Esophagus (tissue), 2 donors: ENCODE results near the gene LRRC36. TPM values are rescaled to one million over a fixed set of nuclear protein-coding genes. Genes with fewer than 3 reads are reported as not detected.

Experiments used
- H3K27ac ChIP-seq, 2 donors: one replicate each; pipeline ENCODE4 v1.5.1; 2013; ENCODE audit warnings: low read depth in 2 of 2, mild to moderate bottlenecking in 2 of 2, inconsistent platforms in 1 of 2, low read length in 1 of 2, moderate library complexity in 1 of 2
- H3K27me3 ChIP-seq, 2 donors: one replicate each; pipeline ENCODE4 v1.6.1; 2013; ENCODE audit warnings: low read length in 2 of 2, control low read depth in 1 of 2, mild to moderate bottlenecking in 1 of 2; ENCODE audit not compliant: insufficient read depth in 2 of 2, control insufficient read depth in 1 of 2
- H3K36me3 ChIP-seq, 2 donors: one replicate each; pipeline ENCODE4 v1.6.1; 2013; ENCODE audit warnings: low read length in 1 of 2; ENCODE audit not compliant: control insufficient read depth in 2 of 2, insufficient read depth in 2 of 2
- H3K4me1 ChIP-seq, 2 donors: one replicate each; pipeline ENCODE4 v1.6.1; 2013; ENCODE audit warnings: low read length in 1 of 2; ENCODE audit not compliant: control insufficient read depth in 2 of 2, insufficient read depth in 2 of 2
- H3K4me3 ChIP-seq, 2 donors: one replicate each; pipeline ENCODE4 v1.5.1; 2013; ENCODE audit warnings: low read length in 2 of 2, mild to moderate bottlenecking in 2 of 2, low read depth in 1 of 2, moderate library complexity in 1 of 2
- H3K9me3 ChIP-seq, 2 donors: one replicate each; pipeline ENCODE4 v1.6.1; 2013; ENCODE audit warnings: mild to moderate bottlenecking in 2 of 2, low read depth in 1 of 2, low read length in 1 of 2, moderate library complexity in 1 of 2; ENCODE audit not compliant: control insufficient read depth in 2 of 2, insufficient read depth in 1 of 2
- WGBS, 2 donors: extraction: QIAGEN DNeasy Blood & Tissue Kit; methylation state at CpG; one replicate each; pipeline ENCODE4 v1.1.7; 2013; 5-methylcytosine and 5-hydroxymethylcytosine counted together
- polyA plus RNA-seq, 2 donors: library from polyadenylated mRNA; stranded (reverse); fragments of 200-250 nt; gene quantifications; one replicate each; pipeline ENCODE4 v1.2.3, GENCODE V29; 2013
- donor health status: healthy with polysubstance abuse.
- donor health status: Bipolar disorder and iron deficiency.

The LRRC36 gene
- polyA plus RNA-seq, 2 donors, result 0.02 TPM; not detected in 1

DNA sequence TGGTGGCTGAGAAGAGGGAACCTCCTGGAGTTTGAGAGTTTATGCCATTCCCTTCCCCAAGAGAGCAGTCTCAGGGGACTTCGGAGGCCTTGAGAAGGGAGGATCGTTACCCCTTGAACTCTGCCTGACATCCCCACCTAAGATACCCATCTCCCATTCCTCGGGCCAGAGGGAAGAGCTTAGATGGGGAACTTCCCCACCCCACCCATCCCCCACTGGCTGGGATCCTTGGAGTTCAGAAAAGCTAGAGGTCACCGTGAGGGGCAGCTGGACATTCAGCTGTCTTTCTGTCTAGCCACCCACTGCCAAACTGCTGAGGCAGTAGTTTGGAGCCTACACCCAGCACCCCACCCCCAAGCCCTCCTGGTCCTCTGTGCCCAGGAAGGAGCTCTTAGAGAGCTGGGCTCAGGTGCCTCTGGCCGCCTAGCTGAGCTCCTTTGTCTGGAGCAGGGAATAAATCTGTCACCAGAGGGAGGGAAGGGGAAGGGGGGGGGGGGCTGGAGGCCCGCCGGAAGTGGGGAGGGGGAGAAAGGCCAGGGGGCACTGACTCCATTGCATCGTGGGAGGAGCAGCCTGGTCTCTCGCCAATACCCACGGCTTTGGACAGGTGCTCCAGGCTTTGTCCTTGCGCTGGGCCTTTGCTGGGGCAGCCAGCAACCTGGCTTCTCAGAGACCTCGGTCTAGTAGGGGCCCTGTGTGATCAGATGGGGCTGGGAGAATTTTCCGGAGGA, 105.3 kb downstream of the LRRC36 start:
- H3K4me1 ChIP-seq, result peaks cover 6 to 15% of the 10 kb centered on the region in 2 donors
- no peaks in the 10 kb centered on the region for H3K9me3 ChIP-seq
- peaks cover 0 to 10% of the 10 kb centered on the region in 2 donors for H3K36me3 ChIP-seq
- peak overlapping the region; percentile 33 to 43 for H3K4me3 ChIP-seq
- H3K27ac ChIP-seq, result no peak overlapping the region
- 41 to 45% methylated on average over 12 to 13 of the region's 13 CpGs for WGBS, 2 donors
- H3K27me3 ChIP-seq, result no peaks in the 10 kb centered on the region

DNA sequence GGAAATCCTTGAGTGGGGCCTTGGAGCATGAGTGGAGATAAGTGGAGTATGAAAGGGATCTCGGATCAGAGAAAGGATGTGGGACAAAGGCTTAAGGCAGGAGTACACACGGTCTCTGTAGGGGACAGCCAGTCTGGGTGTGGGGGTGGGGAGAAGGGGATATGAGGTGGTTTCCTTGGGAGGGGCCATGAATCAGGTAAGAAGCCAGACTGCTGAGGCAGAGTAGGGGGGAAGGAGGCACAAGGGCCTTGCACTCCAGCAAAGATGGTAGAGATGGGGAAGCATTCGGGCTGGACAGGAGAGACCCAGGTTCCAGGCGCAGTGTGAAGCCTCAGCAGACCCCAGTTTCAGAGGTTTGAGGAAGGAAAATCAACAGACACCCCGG, 105.9 kb downstream of the LRRC36 start:
- Histone ChIP-seq H3K27me3 (no peaks in the 10 kb centered on the region), H3K36me3 (peaks cover 0 to 12% of the 10 kb centered on the region in 2 donors), H3K4me3 (no peak overlapping the region), H3K9me3 (no peaks in the 10 kb centered on the region), H3K4me1 (peaks cover 6 to 15% of the 10 kb centered on the region in 2 donors), H3K27ac (no peak overlapping the region)
- WGBS, 2 donors, result 72 to 74% methylated on average over 5 of the region's 5 CpGs

DNA sequence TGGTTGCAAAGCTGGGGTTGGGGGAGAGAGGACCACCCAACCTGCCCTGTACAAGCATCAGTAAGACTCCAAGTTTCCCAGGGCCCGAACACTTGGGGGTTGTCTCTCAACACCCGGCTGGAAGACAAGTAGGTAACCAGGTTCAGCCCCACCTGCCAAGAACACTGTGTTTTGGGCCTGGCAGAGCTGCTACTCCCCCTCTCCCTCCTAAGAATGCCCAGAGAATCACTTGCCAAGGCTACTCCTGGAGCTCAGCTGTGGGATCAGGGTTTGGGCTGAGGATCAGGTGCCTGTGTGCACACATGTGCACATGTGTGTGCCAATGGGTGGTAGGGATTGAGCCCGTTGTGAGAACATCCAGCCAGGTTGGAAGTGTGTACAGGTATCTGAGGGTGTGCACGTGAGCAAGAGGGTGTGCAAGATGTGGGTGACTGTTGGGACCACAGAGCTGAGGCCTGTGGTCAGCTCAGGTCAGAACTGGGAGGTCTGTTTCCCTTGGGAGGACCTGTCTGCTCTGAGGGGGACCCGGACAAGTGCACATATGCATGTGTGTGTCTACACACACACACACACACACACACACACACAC, 106.6 kb downstream of the LRRC36 start:
- H3K36me3 ChIP-seq, result peaks cover 4 to 19% of the 10 kb centered on the region in 2 donors
- no peaks in the 10 kb centered on the region for H3K9me3 ChIP-seq
- H3K27me3 ChIP-seq, result no peaks in the 10 kb centered on the region
- peaks cover 6 to 14% of the 10 kb centered on the region in 2 donors for H3K4me1 ChIP-seq
- H3K27ac ChIP-seq, result no peak overlapping the region
- H3K4me3 ChIP-seq, result no peak overlapping the region
- WGBS, 2 donors, result 80 to 82% methylated on average over 5 of the region's 5 CpGs

Other genes with a start within 250 kb of the LRRC36 start
- 1 to 10 TPM; 8.8 to 9.9 TPM for gene PHAF1, start 216.9 kb upstream of the LRRC36 start, polyA plus RNA-seq
- 1 to 10 TPM; 3.5 to 4.1 TPM for gene B3GNT9, start 175.8 kb upstream of the LRRC36 start, polyA plus RNA-seq
- 10 to 100 TPM; 21.8 to 27.3 TPM for gene TRADD, start 166.9 kb upstream of the LRRC36 start, polyA plus RNA-seq
- 10 to 100 TPM; 11.2 to 22.6 TPM for gene FBXL8, start 166.9 kb upstream of the LRRC36 start, polyA plus RNA-seq
- 10 to 100 TPM; 22.9 to 80.4 TPM for gene HSF4, start 162.1 kb upstream of the LRRC36 start, polyA plus RNA-seq
- gene NOL3, start 156.3 kb upstream of the LRRC36 start, polyA plus RNA-seq, result 10 to 100 TPM; 36.7 to 59.0 TPM
- 10 to 100 TPM; 18.2 to 30.5 TPM for gene MATCAP1, start 142.9 kb upstream of the LRRC36 start, polyA plus RNA-seq
- gene EXOC3L1, start 136.7 kb upstream of the LRRC36 start, polyA plus RNA-seq, result 1 to 10 TPM; 1.2 to 1.5 TPM
- gene E2F4, start 134.7 kb upstream of the LRRC36 start, polyA plus RNA-seq, result 10 to 100 TPM; 49.1 to 53.0 TPM
- gene ELMO3, start 127.7 kb upstream of the LRRC36 start, polyA plus RNA-seq, result 10 to 100 TPM; 21.5 to 23.7 TPM
- gene TMEM208, start 99.7 kb upstream of the LRRC36 start, polyA plus RNA-seq, result 10 to 100 TPM; 73.4 to 83.1 TPM
- gene FHOD1, start 79.3 kb upstream of the LRRC36 start, polyA plus RNA-seq, result 10 to 100 TPM in 1 of 2 donors, 1 to 10 TPM in 1; 6.3 to 11.4 TPM
- gene SLC9A5, start 77.8 kb upstream of the LRRC36 start, polyA plus RNA-seq, result under 1 TPM; 0.11 to 0.43 TPM
- 10 to 100 TPM in 1 of 2 donors, 1 to 10 TPM in 1; 8.9 to 13.3 TPM for gene PLEKHG4, start 47.3 kb upstream of the LRRC36 start, polyA plus RNA-seq
- not detected for gene KCTD19, start 74 bp upstream of the LRRC36 start, polyA plus RNA-seq
- 10 to 100 TPM; 15.2 to 39.0 TPM for gene TPPP3, start 66.7 kb downstream of the LRRC36 start, polyA plus RNA-seq
- gene ZDHHC1, start 89.7 kb downstream of the LRRC36 start, polyA plus RNA-seq, result 1 to 10 TPM; 3.3 to 4.7 TPM
- gene HSD11B2, start 104.3 kb downstream of the LRRC36 start, polyA plus RNA-seq, result 10 to 100 TPM; 10.7 to 15.2 TPM
- gene ATP6V0D1, start 154.3 kb downstream of the LRRC36 start, polyA plus RNA-seq, result 10 to 100 TPM; 17.0 to 78.1 TPM
- not detected for gene AGRP, start 156.7 kb downstream of the LRRC36 start, polyA plus RNA-seq
- 10 to 100 TPM; 12.7 to 14.9 TPM for gene RIPOR1, start 202.0 kb downstream of the LRRC36 start, polyA plus RNA-seq
- 10 to 100 TPM; 16.9 to 21.3 TPM for gene CTCF, start 235.7 kb downstream of the LRRC36 start, polyA plus RNA-seq